WTC11 (cell line): ENCODE results near the gene HOXA2. TPM values are rescaled to one million over a fixed set of nuclear protein-coding genes. Genes with fewer than 3 reads are reported as not detected.

Source experiments
- ATAC-seq: fragments of 200-7000 bp; cut with Tn5 transposase; 2 replicates; pipeline ENCODE4 v1.10.0; 2021; ENCODE audit warnings: mild to moderate bottlenecking, moderate library complexity
- CTCF ChIA-PET: fragments of 300-600 bp; sonication (Branson Sonifier 250); formaldehyde crosslinking; loops from one replicate; lab custom pipeline; 2021; ENCODE audit warnings: antibody characterized with exemption; lab: Charles Lee
- POLR2A ChIA-PET: fragments of 350-600 bp; sonication (Branson Sonifier 250); formaldehyde crosslinking; loops from one replicate; lab custom pipeline; 2021; ENCODE audit warnings: antibody characterized with exemption; lab: Charles Lee
- DNase-seq: peaks from one replicate; pipeline ENCODE4 v3.0.0; 2021; ENCODE audit warnings: low spot score
- H3K27ac Mint-ChIP-seq: 2 replicates; pipeline ENCODE4 v1.8.0; 2021; ENCODE audit warnings: mixed read lengths
- H3K27me3 Mint-ChIP-seq: 2 replicates; pipeline ENCODE4 v1.8.0; 2021; ENCODE audit warnings: low read depth, mild to moderate bottlenecking, moderate library complexity, mixed read lengths
- H3K36me3 Mint-ChIP-seq: 2 replicates; pipeline ENCODE4 v1.8.0; 2021; ENCODE audit warnings: mixed read lengths
- H3K4me1 Mint-ChIP-seq: 2 replicates; pipeline ENCODE4 v1.8.0; 2022; ENCODE audit warnings: mixed read lengths
- H3K4me3 Mint-ChIP-seq: 2 replicates; pipeline ENCODE4 v1.8.0; 2021; ENCODE audit warnings: mild to moderate bottlenecking, moderate library complexity, mixed read lengths
- H3K9me3 Mint-ChIP-seq: 2 replicates; pipeline ENCODE4 v1.8.0; 2021; ENCODE audit warnings: mixed read lengths
- CDX4 ChIP-seq: fragments of 250-450 bp; sonication (Bioruptor Pico); IDR thresholded peaks from 2 replicates; pipeline ENCODE4 v1.9.0; 2021; ENCODE audit warnings: moderate library complexity, mild to moderate bottlenecking, inconsistent platforms, borderline replicate concordance
- ELF4 ChIP-seq: sonication (generic); formaldehyde crosslinking; IDR thresholded peaks from 2 replicates; pipeline ENCODE4 v1.8.1; 2022; ENCODE audit warnings: low read depth, mild to moderate bottlenecking, moderate library complexity, missing genetic modification reagents
- FOXK1 ChIP-seq: sonication (generic); formaldehyde crosslinking; IDR thresholded peaks from 2 replicates; pipeline ENCODE4 v1.8.0; 2022; ENCODE audit warnings: mild to moderate bottlenecking, moderate library complexity, missing genetic modification reagents
- GRHL2 ChIP-seq: fragments of 250-450 bp; sonication (Bioruptor Pico); IDR thresholded peaks from 2 replicates; pipeline ENCODE4 v1.8.0; 2022; ENCODE audit warnings: mild to moderate bottlenecking, moderate library complexity; ENCODE audit not compliant: insufficient replicate concordance, severe bottlenecking
- GTF2I ChIP-seq: fragments of 250-450 bp; sonication (Bioruptor Pico); conservative IDR thresholded peaks from 2 replicates; pipeline ENCODE4 v1.4.0; 2021; ENCODE audit warnings: mild to moderate bottlenecking
- IRF2 ChIP-seq: sonication (generic); formaldehyde crosslinking; IDR thresholded peaks from 2 replicates; pipeline ENCODE4 v1.8.0; 2022; ENCODE audit warnings: low read depth, missing genetic modification reagents, borderline replicate concordance
- JAZF1 ChIP-seq: fragments of 250-450 bp; sonication (Bioruptor Pico); IDR thresholded peaks from 2 replicates; pipeline ENCODE4 v1.9.0; 2021; ENCODE audit warnings: moderate library complexity, mild to moderate bottlenecking, inconsistent platforms
- JUN ChIP-seq: sonication (generic); formaldehyde crosslinking; IDR thresholded peaks from 2 replicates; pipeline ENCODE4 v1.8.0; 2023; ENCODE audit warnings: mild to moderate bottlenecking, missing genetic modification reagents
- NR2C2 ChIP-seq: sonication (generic); formaldehyde crosslinking; IDR thresholded peaks from 2 replicates; pipeline ENCODE4 v1.8.0; 2022; ENCODE audit warnings: mild to moderate bottlenecking, missing genetic modification reagents
- OVOL2 ChIP-seq: fragments of 250-450 bp; sonication (Bioruptor Pico); IDR thresholded peaks from 2 replicates; pipeline ENCODE4 v1.9.0; 2021; ENCODE audit warnings: mild to moderate bottlenecking, borderline replicate concordance
- RELA ChIP-seq: sonication (generic); formaldehyde crosslinking; IDR thresholded peaks from 2 replicates; pipeline ENCODE4 v1.8.1; 2022; ENCODE audit warnings: missing genetic modification reagents, mild to moderate bottlenecking, borderline replicate concordance
- TCF7 ChIP-seq: sonication (generic); formaldehyde crosslinking; IDR thresholded peaks from 2 replicates; pipeline ENCODE4 v1.8.0; 2022; ENCODE audit warnings: mild to moderate bottlenecking, low read depth, missing genetic modification reagents, moderate library complexity
- TEAD1 ChIP-seq: sonication (generic); formaldehyde crosslinking; IDR thresholded peaks from 2 replicates; pipeline ENCODE4 v1.8.0; 2022; ENCODE audit warnings: mild to moderate bottlenecking, missing genetic modification reagents
- ZMAT4 ChIP-seq: fragments of 250-450 bp; sonication (Bioruptor Pico); IDR thresholded peaks from 2 replicates; pipeline ENCODE4 v1.9.0; 2021; ENCODE audit warnings: mild to moderate bottlenecking
- ZNF121 ChIP-seq: sonication (generic); formaldehyde crosslinking; IDR thresholded peaks from 2 replicates; pipeline ENCODE4 v1.8.0; 2023; ENCODE audit warnings: missing genetic modification reagents
- ZNF263 ChIP-seq: sonication (generic); formaldehyde crosslinking; IDR thresholded peaks from 2 replicates; pipeline ENCODE4 v1.8.1; 2022; ENCODE audit warnings: low read depth, mild to moderate bottlenecking, moderate library complexity, missing genetic modification reagents
- ZNF281 ChIP-seq: sonication (generic); formaldehyde crosslinking; IDR thresholded peaks from 2 replicates; pipeline ENCODE4 v1.8.0; 2023; ENCODE audit warnings: mild to moderate bottlenecking, missing genetic modification reagents
- ZNF317 ChIP-seq: sonication (generic); formaldehyde crosslinking; IDR thresholded peaks from 2 replicates; pipeline ENCODE4 v1.8.1; 2023; ENCODE audit warnings: low read depth, mild to moderate bottlenecking, moderate library complexity, missing genetic modification reagents, borderline replicate concordance
- ZNF425 ChIP-seq: fragments of 250-450 bp; sonication (Bioruptor Pico); conservative IDR thresholded peaks from 2 replicates; pipeline ENCODE4 v1.9.0; 2021; ENCODE audit warnings: mild to moderate bottlenecking
- ZNF532 ChIP-seq: fragments of 250-450 bp; sonication (Bioruptor Pico); IDR thresholded peaks from 2 replicates; pipeline ENCODE4 v1.9.0; 2021; ENCODE audit warnings: mild to moderate bottlenecking, borderline replicate concordance
- ZNF671 ChIP-seq: fragments of 250-450 bp; sonication (Bioruptor Pico); IDR thresholded peaks from 2 replicates; pipeline ENCODE4 v1.8.0; 2021; ENCODE audit warnings: mild to moderate bottlenecking
- total RNA-seq: library from RNA; stranded (reverse); gene quantifications from 3 replicates; pipeline ENCODE4 v1.2.3, GENCODE V29; 2021

Gene HOXA2
- total RNA-seq, 1 experiment from 2014 or later, result not detected

GRCh38 chr7:27071622-27072390 is 30.7 kb downstream of the HOXA2 start (continued):
- TF ChIP-seq ZNF532 (no peak), GTF2I (CRISPR knock-in tag) (no peak), CDX4 (no peak), ZNF317 (CRISPR knock-in tag) (no peak), ZNF425 (CRISPR knock-in tag) (no peak), ZNF281 (no peak), FOXK1 (CRISPR knock-in tag) (no peak), NR2C2 (no peak)
- TF ChIP-seq, all 79 proteins: peak for 0

GRCh38 chr7:27068259-27068658 is 34.2 kb downstream of the HOXA2 start:
- ChIA-PET CTCF (no interaction called here), POLR2A (no interaction called here)
- no peak overlapping the region for H3K4me3 Mint-ChIP-seq
- H3K27me3 Mint-ChIP-seq, result peaks cover 17% of the 10 kb centered on the region
- H3K27ac Mint-ChIP-seq, result no peak overlapping the region
- DNase-seq (no peak), ATAC-seq (no peak)
- no peaks in the 10 kb centered on the region for H3K4me1 Mint-ChIP-seq
- TF ChIP-seq RELA (CRISPR knock-in tag) (no peak), OVOL2 (no peak), JUN (CRISPR knock-in tag) (no peak), IRF2 (CRISPR knock-in tag) (no peak), ZMAT4 (CRISPR knock-in tag) (no peak), JAZF1 (CRISPR knock-in tag) (no peak), ZNF121 (CRISPR knock-in tag) (no peak), ELF4 (no peak), TCF7 (no peak), ZNF281 (no peak), CDX4 (no peak), ZNF671 (no peak), GRHL2 (CRISPR knock-in tag) (no peak), TEAD1 (CRISPR knock-in tag) (no peak), ZNF263 (no peak), NR2C2 (no peak)
- TF ChIP-seq, all 79 proteins: peak for 0
- Mint-ChIP-seq H3K36me3 (no peaks in the 10 kb centered on the region), H3K9me3 (no peaks in the 10 kb centered on the region)
